Endothelial cell (in vitro differentiated cells): Measurements from ENCODE around the gene NECAB3. TPM values are rescaled to one million over a fixed set of nuclear protein-coding genes. Genes with fewer than 3 reads are reported as not detected.

ENCODE experiments used
- DNase-seq: peaks from one replicate; pipeline ENCODE4 v3.0.0; 2021; ENCODE audit warnings: low spot score
- H3K27ac Mint-ChIP-seq: one replicate; pipeline ENCODE4 v1.8.0; 2021; ENCODE audit warnings: mixed read lengths, inconsistent platforms; ENCODE audit not compliant: unreplicated experiment
- H3K27me3 Mint-ChIP-seq: one replicate; pipeline ENCODE4 v1.8.0; 2021; ENCODE audit warnings: mild to moderate bottlenecking, moderate library complexity, mixed read lengths, inconsistent platforms; ENCODE audit not compliant: unreplicated experiment
- H3K36me3 Mint-ChIP-seq: one replicate; pipeline ENCODE4 v1.8.0; 2021; ENCODE audit warnings: mild to moderate bottlenecking, low read depth, mixed read lengths, inconsistent platforms; ENCODE audit not compliant: unreplicated experiment
- H3K4me1 Mint-ChIP-seq: one replicate; pipeline ENCODE4 v1.8.0; 2021; ENCODE audit warnings: mild to moderate bottlenecking, mixed read lengths, inconsistent platforms; ENCODE audit not compliant: unreplicated experiment
- H3K4me3 Mint-ChIP-seq: one replicate; pipeline ENCODE4 v1.8.0; 2021; ENCODE audit warnings: mild to moderate bottlenecking, mixed read lengths, inconsistent platforms; ENCODE audit not compliant: unreplicated experiment
- H3K9me3 Mint-ChIP-seq: one replicate; pipeline ENCODE4 v1.8.0; 2021; ENCODE audit warnings: mixed read lengths, inconsistent platforms; ENCODE audit not compliant: unreplicated experiment
- total RNA-seq: library from RNA; stranded (reverse); fragmentation: NEBNext Ultra II Directional; extraction: Animal tissue kit (Norgen Biotek cat#: 25700); gene quantifications from one replicate; pipeline ENCODE4 v1.2.1, GENCODE V29; 2021; ENCODE audit not compliant: unreplicated experiment
- TF ChIP-seq, protein P1 (sequence below): fragments of 200-600 bp; sonication (generic); IDR thresholded peaks from one replicate; pipeline ENCODE4 v1.5.0; 2021; ENCODE audit warnings: antibody characterized with exemption; ENCODE audit not compliant: unreplicated experiment

Gene NECAB3
- total RNA-seq, 1 donor from 2014 or later, result 9.8 TPM

DNA sequence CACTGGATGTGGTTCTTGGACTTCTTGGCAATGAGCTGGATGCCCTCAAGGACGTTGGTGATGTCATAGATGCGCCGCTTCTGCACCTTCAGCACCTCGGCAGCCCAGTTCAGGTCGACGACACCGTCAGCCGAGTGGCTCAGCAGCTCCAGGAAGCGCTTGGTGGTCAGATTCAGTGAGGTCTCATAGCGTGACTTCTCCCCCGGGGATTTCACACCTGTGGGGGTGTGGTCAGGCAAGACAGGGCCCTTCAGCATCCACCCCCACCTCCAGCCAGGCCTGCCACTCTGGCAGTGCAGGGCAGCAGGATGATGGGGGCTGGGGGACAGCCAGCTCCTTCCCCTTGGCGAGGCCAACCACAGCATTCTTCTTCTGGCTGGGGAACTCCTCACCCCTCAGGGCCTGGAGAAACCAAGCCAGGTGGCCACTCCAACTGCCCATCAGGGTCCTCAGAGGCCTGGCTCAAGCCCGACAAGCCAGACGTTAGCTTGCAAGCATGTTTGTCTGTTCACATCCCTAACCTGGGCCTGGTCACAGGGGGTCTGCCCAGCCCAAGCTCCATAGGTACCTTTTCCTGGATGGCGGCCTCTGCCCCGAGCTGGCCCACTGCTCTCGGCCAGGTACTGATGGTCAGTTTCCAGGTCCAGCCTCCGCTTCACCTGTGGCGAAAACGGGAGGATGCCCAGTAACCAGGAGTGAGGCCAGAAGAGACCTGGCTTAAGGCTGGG lies 5.7 kb upstream of the NECAB3 start:
- DNase-seq, result no peak
- Mint-ChIP-seq H3K4me3 (no peak overlapping the region), H3K27ac (no peak overlapping the region), H3K9me3 (no peaks in the 10 kb centered on the region), H3K27me3 (peaks cover 7% of the 10 kb centered on the region), H3K36me3 (peaks cover 8% of the 10 kb centered on the region), H3K4me1 (peaks cover 3% of the 10 kb centered on the region)
- TF ChIP-seq, protein P1, sequence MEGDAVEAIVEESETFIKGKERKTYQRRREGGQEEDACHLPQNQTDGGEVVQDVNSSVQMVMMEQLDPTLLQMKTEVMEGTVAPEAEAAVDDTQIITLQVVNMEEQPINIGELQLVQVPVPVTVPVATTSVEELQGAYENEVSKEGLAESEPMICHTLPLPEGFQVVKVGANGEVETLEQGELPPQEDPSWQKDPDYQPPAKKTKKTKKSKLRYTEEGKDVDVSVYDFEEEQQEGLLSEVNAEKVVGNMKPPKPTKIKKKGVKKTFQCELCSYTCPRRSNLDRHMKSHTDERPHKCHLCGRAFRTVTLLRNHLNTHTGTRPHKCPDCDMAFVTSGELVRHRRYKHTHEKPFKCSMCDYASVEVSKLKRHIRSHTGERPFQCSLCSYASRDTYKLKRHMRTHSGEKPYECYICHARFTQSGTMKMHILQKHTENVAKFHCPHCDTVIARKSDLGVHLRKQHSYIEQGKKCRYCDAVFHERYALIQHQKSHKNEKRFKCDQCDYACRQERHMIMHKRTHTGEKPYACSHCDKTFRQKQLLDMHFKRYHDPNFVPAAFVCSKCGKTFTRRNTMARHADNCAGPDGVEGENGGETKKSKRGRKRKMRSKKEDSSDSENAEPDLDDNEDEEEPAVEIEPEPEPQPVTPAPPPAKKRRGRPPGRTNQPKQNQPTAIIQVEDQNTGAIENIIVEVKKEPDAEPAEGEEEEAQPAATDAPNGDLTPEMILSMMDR, result no peak

DNA sequence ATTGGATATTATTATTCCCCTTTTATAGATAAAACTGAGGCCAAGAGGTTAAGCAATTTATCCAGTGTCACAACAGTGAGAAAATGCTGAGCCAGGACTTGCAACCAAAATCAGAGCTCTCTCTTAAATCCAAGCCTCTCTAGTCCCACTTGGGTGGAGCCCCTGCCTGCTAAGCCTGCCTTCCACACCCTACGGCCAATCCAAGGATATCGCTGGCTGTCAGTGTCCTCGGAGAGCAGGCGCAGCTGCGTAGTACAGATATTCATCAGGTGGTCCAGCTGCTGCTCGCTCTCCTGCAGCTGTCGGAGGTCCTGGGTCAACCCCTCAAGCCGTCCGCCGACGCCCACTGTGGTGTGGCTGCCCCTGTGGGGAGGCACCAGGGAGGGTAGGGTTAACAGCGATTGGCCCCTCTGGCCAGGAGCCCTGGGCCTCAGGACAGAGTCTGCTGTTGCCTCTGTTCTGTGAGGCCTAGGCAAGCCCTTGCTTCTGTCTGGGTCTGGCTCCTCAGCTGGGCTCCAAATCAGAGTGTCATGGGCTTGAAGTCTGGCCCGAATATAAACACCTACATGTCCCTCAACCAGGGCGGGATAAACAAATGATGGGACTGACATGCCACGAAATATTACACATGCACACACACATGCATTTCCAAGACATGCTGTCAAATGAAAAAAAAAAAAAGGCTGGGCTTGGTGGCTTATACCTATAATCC lies 3.9 kb upstream of the NECAB3 start:
- peaks cover 7% of the 10 kb centered on the region for H3K27me3 Mint-ChIP-seq
- H3K9me3 Mint-ChIP-seq, result no peaks in the 10 kb centered on the region
- DNase-seq, result no peak
- no peak overlapping the region for H3K4me3 Mint-ChIP-seq
- H3K36me3 Mint-ChIP-seq, result peaks cover 8% of the 10 kb centered on the region
- peaks cover 8% of the 10 kb centered on the region for H3K4me1 Mint-ChIP-seq
- TF ChIP-seq, protein P1, result no peak
- H3K27ac Mint-ChIP-seq, result no peak overlapping the region

DNA sequence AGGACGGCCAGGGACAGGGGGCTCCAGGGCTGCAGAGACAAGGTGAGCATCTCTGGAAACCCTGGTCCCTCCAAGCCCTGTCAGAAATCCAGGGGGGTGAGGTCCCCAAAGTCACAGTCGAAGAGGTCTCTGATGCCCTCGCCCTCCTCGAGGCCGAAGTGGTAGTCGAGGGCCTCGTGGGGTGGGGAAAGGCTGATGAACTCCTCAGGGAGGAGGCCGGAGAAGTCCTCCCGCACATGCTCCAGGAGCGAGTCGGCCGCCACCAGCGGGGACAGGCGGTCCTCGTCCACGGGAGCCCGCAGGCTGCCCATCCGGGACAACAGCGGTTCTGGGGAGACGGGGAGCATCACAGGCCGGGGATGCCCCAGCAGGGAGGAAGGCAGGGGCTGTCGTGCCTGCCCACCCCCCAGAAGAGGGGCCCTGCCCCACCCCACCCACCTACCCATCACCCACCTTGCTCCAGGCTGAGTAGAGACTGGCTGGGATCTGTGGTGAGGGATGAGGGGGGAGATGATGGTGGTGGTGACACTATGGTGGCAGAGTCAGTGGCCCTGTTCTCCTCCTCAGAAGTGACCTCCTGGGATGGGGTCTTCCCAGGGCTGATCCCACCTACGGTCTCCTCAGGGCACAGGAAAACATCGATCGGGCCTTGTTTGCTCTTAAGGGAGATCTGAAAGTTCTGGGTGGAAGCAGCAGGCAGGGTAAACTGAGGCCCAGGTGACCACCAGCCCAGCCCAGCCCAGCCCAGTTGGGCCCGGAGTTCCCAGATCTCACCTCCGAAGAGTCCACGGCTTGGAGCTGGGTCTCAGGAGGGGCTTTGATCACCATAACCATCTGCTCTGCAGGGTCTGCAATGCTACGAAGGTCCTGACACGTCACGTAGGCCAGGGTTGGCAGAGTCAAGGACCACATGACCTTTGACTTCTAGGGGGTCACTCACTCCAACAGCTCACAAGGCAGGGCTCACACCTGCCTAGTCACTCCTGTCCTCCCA lies 2.7 kb upstream of the NECAB3 start:
- H3K4me1 Mint-ChIP-seq, result peaks cover 13% of the 10 kb centered on the region
- TF ChIP-seq, protein P1, result no peak
- H3K27me3 Mint-ChIP-seq, result peaks cover 14% of the 10 kb centered on the region
- H3K9me3 Mint-ChIP-seq, result no peaks in the 10 kb centered on the region
- H3K36me3 Mint-ChIP-seq, result peaks cover 8% of the 10 kb centered on the region
- H3K27ac Mint-ChIP-seq, result no peak overlapping the region
- H3K4me3 Mint-ChIP-seq, result no peak overlapping the region
- DNase-seq, result no peak

DNA sequence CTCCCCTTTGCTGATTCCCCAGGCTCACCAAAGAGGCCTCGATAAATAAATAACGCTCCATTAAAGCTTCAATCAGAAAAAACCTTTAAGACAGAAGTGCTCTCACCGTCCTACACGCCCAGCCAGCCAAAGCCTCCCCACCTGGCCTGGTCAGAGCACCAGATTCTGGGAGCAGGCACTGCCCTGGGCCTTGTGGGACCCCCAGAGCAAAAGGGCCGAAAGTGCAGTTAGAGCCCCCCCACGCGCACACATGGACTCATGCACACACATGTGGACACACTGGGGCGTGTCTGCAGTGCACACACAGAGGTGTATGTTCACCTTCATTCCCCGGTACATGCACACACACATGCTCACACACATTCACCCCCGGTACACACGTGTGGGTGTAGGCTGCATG lies 1.9 kb upstream of the NECAB3 start:
- H3K4me3 Mint-ChIP-seq, result no peak overlapping the region

More for the DNA sequence above, 1.9 kb upstream of the NECAB3 start:
- no peak for DNase-seq
- TF ChIP-seq, protein P1, result no peak
- Mint-ChIP-seq H3K27me3 (peaks cover 12% of the 10 kb centered on the region), H3K4me1 (peaks cover 14% of the 10 kb centered on the region), H3K9me3 (no peaks in the 10 kb centered on the region), H3K36me3 (peaks cover 8% of the 10 kb centered on the region), H3K27ac (no peak overlapping the region)
